Measurements from ENCODE around the gene CABP4.

CABP4 gene

GRCh38 chr11:67435031-67435726 is 20.0 kb upstream of the CABP4 start:
- DNase-seq (ENCODE audit: low read depth in 1 of 2, low spot score in 1 of 2): no peak

GRCh38 chr11:67435727-67436458 is 19.3 kb upstream of the CABP4 start:
- DNase-seq (ENCODE audit: low read depth in 1 of 2, low spot score in 1 of 2): no peak

- DNase-seq (ENCODE audit: low read depth in 1 of 2, low spot score in 1 of 2): peak; percentile 49 to 78
These were observed 18.6 kb upstream of the CABP4 start for GRCh38 chr11:67436459-67437081.

GRCh38 chr11:67437082-67437808 is 17.9 kb upstream of the CABP4 start, which contains the start of gene PTPRCAP:
Gene PTPRCAP (minus strand): TSS chr11:67437682. CDS start chr11:67437619, 63 bp downstream.
- DNase-seq (ENCODE audit: low read depth in 1 of 2, low spot score in 1 of 2): peak; percentile 50 to 62

GRCh38 chr11:67437809-67438157 is 17.4 kb upstream of the CABP4 start:
- DNase-seq (ENCODE audit: low read depth in 1 of 2, low spot score in 1 of 2): no peak

GRCh38 chr11:67438158-67438902 is 16.8 kb upstream of the CABP4 start:
- DNase-seq (ENCODE audit: low read depth in 1 of 2, low spot score in 1 of 2): peak; percentile 47 to 63

DNA sequence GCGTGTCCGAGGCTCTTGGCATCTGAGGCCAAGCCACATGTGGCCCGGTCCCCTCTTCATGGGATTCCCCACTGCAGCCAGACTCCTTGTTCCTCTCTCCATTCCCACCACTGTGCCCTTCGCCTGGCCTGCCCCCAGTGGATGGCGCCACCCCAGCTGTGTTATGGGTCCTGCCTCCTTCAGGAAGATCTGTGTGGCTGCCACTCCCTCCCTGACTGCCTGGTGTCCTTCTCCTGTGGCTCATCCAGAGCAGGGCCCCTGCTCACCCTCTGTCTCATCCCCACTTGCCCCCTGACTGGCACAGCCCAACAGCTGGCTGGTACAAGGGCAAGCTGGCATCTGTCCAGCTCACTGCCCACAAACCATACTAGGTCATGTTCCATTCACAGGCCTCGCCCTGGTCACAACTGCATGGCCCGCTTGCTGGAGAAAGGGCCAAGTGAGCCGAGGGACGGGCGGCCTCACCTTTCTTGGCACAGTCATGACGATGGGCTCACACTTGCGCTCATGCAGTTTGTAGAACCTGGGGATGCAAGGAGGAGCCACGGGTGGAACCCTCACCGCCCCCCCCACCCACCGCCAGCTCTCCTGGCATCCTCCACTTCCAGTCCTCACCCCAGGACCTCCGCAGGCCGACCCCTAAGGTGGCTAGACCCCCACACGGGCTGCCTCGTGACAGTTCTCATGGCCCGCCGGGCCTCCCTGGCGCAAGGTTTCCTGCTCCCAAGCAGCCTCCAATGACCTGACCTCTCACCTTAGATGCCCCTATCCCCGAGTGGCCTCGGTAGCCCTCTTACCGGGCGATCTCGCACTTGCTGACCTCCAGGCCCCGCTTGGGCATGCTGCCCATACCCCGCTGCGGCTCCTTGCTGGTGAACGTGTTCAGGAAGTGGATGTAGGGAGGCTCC is 15.6 kb upstream of the CABP4 start:
- DNase-seq (ENCODE audit: low read depth in 1 of 2, low spot score in 1 of 2): no peak

GRCh38 chr11:67440229-67441097 is 14.7 kb upstream of the CABP4 start:
- DNase-seq (ENCODE audit: low read depth in 1 of 2, low spot score in 1 of 2): no peak

DNA sequence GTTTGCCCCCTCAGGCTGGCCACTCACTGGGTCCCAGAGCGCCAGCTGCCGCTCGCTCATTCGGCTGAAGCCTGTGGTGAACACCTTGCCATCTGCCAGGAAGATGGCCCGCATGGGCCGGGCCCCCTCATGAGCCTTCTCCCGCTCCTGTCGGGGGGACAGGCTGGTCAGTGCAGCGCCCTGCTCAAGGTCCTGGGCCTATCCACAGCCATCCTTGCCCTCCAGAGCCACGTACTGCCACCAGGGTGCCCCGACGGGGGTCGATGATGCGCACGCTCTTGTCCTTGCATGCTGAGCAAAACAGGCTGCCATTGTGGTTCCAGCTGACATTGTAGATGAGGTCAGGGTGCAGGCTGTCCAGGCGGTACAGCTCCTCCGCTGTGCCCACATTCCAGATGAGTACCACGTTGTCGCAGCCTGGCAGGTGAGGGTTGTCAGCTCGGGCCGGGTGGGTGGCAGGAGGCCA is 14.0 kb upstream of the CABP4 start:
- DNase-seq (ENCODE audit: low read depth in 1 of 2, low spot score in 1 of 2): no peak

DNA sequence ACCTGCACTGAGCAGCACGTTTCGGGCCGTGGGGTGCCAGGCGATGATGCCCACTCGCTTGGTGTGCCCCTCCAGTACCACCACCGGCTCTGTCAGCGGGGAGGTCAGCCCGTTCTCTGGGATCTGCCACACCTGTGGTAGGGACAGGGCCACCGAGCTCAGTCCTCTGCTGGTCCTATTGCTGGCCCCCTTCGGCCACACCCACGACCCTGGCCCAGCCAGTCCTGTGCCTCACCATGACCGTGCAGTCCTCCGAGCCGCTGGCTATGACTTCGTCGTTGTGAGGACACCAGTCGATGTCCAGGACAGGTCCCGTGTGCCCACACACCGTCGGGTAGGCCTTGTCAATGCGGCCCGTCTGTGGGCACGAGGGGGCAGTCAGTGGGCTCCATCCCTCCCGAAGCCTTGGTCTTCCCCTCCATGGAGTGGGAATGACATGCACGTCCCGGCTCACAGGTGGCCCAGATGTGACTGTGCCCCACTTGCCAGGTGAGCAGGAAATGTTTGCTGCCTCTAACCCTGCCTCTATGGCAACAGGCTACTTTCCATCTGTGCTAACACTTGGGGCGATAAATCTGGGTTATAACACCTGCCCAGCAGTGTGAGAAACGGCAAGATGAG is 13.3 kb upstream of the CABP4 start:
- DNase-seq (ENCODE audit: low read depth in 1 of 2, low spot score in 1 of 2): no peak

GRCh38 chr11:67442504-67443404 is 12.4 kb upstream of the CABP4 start:
- no peak for DNase-seq (ENCODE audit: low read depth in 1 of 2, low spot score in 1 of 2)

DNA sequence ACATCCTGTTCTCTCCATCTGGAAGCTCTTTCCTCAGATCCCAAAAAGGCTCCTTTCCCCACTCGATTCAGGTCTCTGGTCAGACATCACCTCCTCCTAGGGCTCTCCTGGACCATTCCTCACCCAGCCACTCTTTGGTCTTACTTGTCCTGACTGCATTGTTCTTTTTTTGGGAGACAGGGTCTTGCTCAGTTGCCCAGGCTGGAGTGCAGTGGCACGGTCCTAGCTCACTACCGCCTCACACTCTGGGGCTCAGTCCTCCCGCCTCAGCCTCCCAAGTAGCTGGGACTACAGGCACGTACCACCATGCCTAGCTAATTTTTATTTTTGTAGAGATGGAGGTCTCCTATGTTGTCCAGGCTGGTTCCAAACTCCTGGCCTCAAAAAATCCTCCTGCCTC is 9.6 kb upstream of the CABP4 start:
- DNase-seq (ENCODE audit: low read depth in 1 of 2, low spot score in 1 of 2): no peak

DNA sequence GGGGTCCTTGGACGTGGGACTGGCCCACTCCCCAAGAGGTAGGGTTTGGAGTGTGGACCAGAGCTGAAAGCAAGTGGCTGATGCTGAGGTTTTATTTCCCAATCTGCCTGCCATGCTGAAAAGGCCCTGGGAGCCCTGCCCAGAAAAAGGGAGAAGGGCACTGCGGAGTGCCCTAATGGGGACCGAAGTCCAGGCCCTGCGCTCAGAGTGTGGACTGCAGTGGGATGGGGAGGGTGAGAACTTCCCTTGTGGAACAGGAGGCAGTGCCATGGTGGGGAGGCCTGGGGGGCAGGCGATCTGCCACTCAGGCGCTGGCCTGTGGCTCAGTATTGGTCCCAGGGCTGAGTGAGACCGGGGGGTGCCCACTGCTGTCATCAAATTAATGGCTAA is 6.9 kb upstream of the CABP4 start:
- DNase-seq (ENCODE audit: low read depth in 1 of 2, low spot score in 1 of 2): no peak

GRCh38 chr11:67449116-67449844 is 5.9 kb upstream of the CABP4 start:
- no peak for DNase-seq (ENCODE audit: low read depth in 1 of 2, low spot score in 1 of 2)

DNA sequence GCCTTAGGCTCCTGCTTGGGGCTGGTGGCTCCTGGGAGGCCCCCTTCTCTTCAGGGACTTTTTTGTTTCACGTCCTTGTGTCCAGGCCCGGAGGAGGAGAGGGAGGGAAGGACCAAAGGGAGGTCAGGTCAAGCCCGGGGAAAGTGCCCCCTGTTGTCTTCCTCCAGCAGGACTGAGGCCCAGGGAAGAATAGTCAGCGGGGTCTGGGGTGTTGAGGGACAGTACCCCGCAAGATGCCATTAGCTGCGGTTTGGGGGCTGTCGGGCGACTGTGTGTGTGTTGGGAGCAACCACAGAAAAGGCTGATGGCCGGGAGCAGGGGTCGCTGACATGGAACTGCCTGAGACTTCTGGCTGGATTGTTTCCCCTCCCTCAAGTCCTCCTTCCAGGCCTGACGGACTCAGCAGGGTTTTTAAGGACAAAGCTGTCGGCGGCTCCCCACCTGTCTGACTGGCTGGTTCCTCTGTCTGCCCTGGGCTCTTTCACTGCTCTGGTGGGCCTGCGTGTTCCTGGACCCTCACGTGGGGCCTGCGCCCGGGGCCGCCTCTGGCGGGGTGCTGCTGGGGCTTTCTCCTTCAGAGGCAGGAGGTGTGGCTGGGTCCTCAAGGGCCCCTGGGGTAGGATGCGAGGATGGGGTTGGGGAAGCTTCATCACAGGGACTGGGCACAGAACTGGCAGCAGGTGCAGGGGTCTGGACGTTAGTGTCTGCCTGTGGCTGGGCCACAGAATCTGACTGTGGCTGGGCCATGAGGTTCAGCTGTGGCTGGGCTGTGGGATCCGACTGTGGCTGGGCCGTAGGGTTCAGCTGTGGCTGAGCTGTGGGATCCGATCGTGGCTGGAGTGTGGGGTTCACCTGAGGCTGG is 4.1 kb upstream of the CABP4 start:
- DNase-seq (ENCODE audit: low read depth in 1 of 2, low spot score in 1 of 2): no peak

DNA sequence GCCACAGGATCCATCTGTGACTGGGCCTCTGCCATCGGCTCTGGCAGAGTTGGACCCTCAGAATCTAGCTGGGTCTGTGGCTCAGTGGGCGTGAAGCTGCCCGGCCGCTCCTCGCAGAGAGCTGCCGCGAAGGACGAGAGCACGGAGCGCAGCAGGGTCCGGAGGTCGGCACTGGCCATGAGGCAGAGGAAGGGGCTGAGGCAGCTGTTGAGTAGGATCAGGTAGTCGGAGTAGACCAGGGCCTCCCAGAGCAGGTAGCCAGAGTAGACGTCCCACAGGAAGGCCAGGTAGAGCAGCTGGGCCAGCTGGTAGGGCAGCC is 3.5 kb upstream of the CABP4 start:
- DNase-seq (ENCODE audit: low read depth in 1 of 2, low spot score in 1 of 2): no peak
